ENCODE results near the gene PODXL.

- TF ChIP-seq, protein P1, sequence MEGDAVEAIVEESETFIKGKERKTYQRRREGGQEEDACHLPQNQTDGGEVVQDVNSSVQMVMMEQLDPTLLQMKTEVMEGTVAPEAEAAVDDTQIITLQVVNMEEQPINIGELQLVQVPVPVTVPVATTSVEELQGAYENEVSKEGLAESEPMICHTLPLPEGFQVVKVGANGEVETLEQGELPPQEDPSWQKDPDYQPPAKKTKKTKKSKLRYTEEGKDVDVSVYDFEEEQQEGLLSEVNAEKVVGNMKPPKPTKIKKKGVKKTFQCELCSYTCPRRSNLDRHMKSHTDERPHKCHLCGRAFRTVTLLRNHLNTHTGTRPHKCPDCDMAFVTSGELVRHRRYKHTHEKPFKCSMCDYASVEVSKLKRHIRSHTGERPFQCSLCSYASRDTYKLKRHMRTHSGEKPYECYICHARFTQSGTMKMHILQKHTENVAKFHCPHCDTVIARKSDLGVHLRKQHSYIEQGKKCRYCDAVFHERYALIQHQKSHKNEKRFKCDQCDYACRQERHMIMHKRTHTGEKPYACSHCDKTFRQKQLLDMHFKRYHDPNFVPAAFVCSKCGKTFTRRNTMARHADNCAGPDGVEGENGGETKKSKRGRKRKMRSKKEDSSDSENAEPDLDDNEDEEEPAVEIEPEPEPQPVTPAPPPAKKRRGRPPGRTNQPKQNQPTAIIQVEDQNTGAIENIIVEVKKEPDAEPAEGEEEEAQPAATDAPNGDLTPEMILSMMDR (IDR thresholded peaks at IDR 0.05 in 2 of 3, conservative IDR thresholded peaks at IDR 0.05 in 1 of 3; ENCODE audit: control insufficient read depth in 2 of 3, extremely low read depth in 1 of 3, insufficient read depth in 1 of 3, low read depth in 3 of 3, low read length in 3 of 3), result no peak
- TF ChIP-seq SUZ12 (IDR thresholded peaks at IDR 0.05; ENCODE audit: unreplicated experiment), result no peak
- TF ChIP-seq POLR2AphosphoS5 (IDR thresholded peaks at IDR 0.05; ENCODE audit: low read length), result no peak
- TF ChIP-seq ZNF274 (IDR thresholded peaks at IDR 0.05; ENCODE audit: insufficient read depth, insufficient read length), result no peak
- TF ChIP-seq POLR2A (IDR thresholded peaks at IDR 0.05; ENCODE audit: low read depth, low read length), result no peak
- TF ChIP-seq CHD2 (IDR thresholded peaks at IDR 0.05; ENCODE audit: borderline replicate concordance, low read depth, low read length), result no peak
- TF ChIP-seq, protein P2, sequence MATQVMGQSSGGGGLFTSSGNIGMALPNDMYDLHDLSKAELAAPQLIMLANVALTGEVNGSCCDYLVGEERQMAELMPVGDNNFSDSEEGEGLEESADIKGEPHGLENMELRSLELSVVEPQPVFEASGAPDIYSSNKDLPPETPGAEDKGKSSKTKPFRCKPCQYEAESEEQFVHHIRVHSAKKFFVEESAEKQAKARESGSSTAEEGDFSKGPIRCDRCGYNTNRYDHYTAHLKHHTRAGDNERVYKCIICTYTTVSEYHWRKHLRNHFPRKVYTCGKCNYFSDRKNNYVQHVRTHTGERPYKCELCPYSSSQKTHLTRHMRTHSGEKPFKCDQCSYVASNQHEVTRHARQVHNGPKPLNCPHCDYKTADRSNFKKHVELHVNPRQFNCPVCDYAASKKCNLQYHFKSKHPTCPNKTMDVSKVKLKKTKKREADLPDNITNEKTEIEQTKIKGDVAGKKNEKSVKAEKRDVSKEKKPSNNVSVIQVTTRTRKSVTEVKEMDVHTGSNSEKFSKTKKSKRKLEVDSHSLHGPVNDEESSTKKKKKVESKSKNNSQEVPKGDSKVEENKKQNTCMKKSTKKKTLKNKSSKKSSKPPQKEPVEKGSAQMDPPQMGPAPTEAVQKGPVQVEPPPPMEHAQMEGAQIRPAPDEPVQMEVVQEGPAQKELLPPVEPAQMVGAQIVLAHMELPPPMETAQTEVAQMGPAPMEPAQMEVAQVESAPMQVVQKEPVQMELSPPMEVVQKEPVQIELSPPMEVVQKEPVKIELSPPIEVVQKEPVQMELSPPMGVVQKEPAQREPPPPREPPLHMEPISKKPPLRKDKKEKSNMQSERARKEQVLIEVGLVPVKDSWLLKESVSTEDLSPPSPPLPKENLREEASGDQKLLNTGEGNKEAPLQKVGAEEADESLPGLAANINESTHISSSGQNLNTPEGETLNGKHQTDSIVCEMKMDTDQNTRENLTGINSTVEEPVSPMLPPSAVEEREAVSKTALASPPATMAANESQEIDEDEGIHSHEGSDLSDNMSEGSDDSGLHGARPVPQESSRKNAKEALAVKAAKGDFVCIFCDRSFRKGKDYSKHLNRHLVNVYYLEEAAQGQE (IDR thresholded peaks at IDR 0.05; ENCODE audit: low read depth, low read length), result no peak
- no peak for TF ChIP-seq EGR1 (IDR thresholded peaks at IDR 0.05; ENCODE audit: borderline replicate concordance in 1 of 2, low read depth in 2 of 2, low read length in 2 of 2)
- no peak for TF ChIP-seq TARDBP (IDR thresholded peaks at IDR 0.05; ENCODE audit: borderline replicate concordance)
- TF ChIP-seq FOXK2 (IDR thresholded peaks at IDR 0.05), result no peak
Measured at GRCh38 chr7:131506597-131506996, 49.8 kb downstream of the PODXL start.
